Inferior parietal cortex (tissue), 1 donor: ENCODE results near the gene ZNF761.
A peak's percentile ranks its signal among the peaks of the same experiment; 100 is the strongest.
"Not testable (repeated sequence)": the region's sequence is repeated elsewhere in the genome, so short reads cannot be mapped to it uniquely, and the experiment has no call there.

Experiments
- DNase-seq: peaks from one replicate; pipeline ENCODE4 v3.0.0-alpha.2; 2016; ENCODE audit errors: extremely low spot score

The ZNF761 gene

GRCh38 chr19:53431399-53432087 lies at the start of gene ZNF761:
ZNF761 (plus strand) TSS chr19:53431984; CDS start chr19:53447269, 15,285 bp downstream.
- DNase-seq, result peak; percentile 86

- no peak for DNase-seq
Measured at GRCh38 chr19:53388168-53388567, 43.6 kb upstream of the ZNF761 start.

- DNase-seq, result no peak
Measured at GRCh38 chr19:53388904-53389303, 42.9 kb upstream of the ZNF761 start.

- DNase-seq, result no peak
Measured at GRCh38 chr19:53389571-53389970, 42.2 kb upstream of the ZNF761 start.

- DNase-seq, result no peak
Measured at GRCh38 chr19:53389978-53390377, 41.8 kb upstream of the ZNF761 start.

GRCh38 chr19:53394522-53394973 lies 37.2 kb upstream of the ZNF761 start:
- DNase-seq, result no peak

GRCh38 chr19:53394974-53395839 lies 36.6 kb upstream of the ZNF761 start, which contains the start of gene ZNF765:
ZNF765 (plus strand) TSS chr19:53395149; CDS start chr19:53398016, 2,867 bp downstream.
- DNase-seq, result peak; percentile 85

- peak; percentile 2 for DNase-seq
Measured at GRCh38 chr19:53395840-53396524, 35.8 kb upstream of the ZNF761 start.

- DNase-seq, result no peak
Measured at GRCh38 chr19:53396525-53396868, 35.3 kb upstream of the ZNF761 start.

GRCh38 chr19:53397918-53398317 lies 33.9 kb upstream of the ZNF761 start:
- not testable (repeated sequence) for DNase-seq

- no peak for DNase-seq
Measured at GRCh38 chr19:53409505-53410204, 22.1 kb upstream of the ZNF761 start.

- not testable (repeated sequence) for DNase-seq
Measured at GRCh38 chr19:53420520-53421315, 11.1 kb upstream of the ZNF761 start.

GRCh38 chr19:53422551-53422950 lies 9.2 kb upstream of the ZNF761 start:
- no peak for DNase-seq

- DNase-seq, result not testable (repeated sequence)
Measured at GRCh38 chr19:53423074-53423473, 8.7 kb upstream of the ZNF761 start.

- DNase-seq, result not testable (repeated sequence)
Measured at GRCh38 chr19:53423680-53424079, 8.1 kb upstream of the ZNF761 start.

- DNase-seq, result peak; percentile 70
Measured at GRCh38 chr19:53424968-53425597, 6.7 kb upstream of the ZNF761 start.

- no peak for DNase-seq
Measured at GRCh38 chr19:53432088-53432661, 391 bp downstream of the ZNF761 start.

- not testable (repeated sequence) for DNase-seq
Measured at GRCh38 chr19:53443809-53444208, 12.0 kb downstream of the ZNF761 start.

- DNase-seq, result not testable (repeated sequence)
Measured at GRCh38 chr19:53447196-53447595, 15.4 kb downstream of the ZNF761 start.

- no peak for DNase-seq
Measured at GRCh38 chr19:53455828-53456227, 24.0 kb downstream of the ZNF761 start.
